Endothelial cell of umbilical vein (primary cell): ENCODE data around the gene TUSC2. TPM values are rescaled to one million over a fixed set of nuclear protein-coding genes. Genes with fewer than 3 reads are reported as not detected.

Source experiments
- BruUV-seq: library from RNA; stranded (reverse); fragments of 400-500 nt; replicated peaks from 2 replicates; lab custom pipeline; 2021; lab: Mats Ljungman, UMichigan
- CTCF ChIA-PET: fragments of 300-600, 350-600 bp; sonication (Branson Sonifier 250); formaldehyde crosslinking; loops from one replicate; lab custom pipeline; 2021; ENCODE audit warnings: antibody characterized with exemption, inconsistent platforms; lab: Charles Lee
- POLR2A ChIA-PET: fragments of 300-600, 350-600 bp; sonication (Branson Sonifier 250); formaldehyde crosslinking; loops from one replicate; lab custom pipeline; 2021; ENCODE audit warnings: antibody characterized with exemption, inconsistent platforms; lab: Charles Lee
- DNase-seq: peaks from one replicate; pipeline ENCODE4 v3.0.0-alpha.2; 2011; ENCODE audit warnings: low read depth, low spot score
- FAIRE-seq: peaks from 2 replicates; lab custom pipeline; 2011; peaks lifted over from hg19 to GRCh38; lab: Jason Lieb, UNC
- H2AFZ ChIP-seq: 2 replicates; pipeline ENCODE4 v1.6.0; 2012; ENCODE audit warnings: low read depth, low read length, control low read depth, inconsistent platforms
- H3K27ac ChIP-seq: 2 replicates; pipeline ENCODE4 v1.5.1; 2011; ENCODE audit warnings: low read depth, mild to moderate bottlenecking, control low read depth, low read length, moderate library complexity; ENCODE audit not compliant: insufficient read depth
- H3K27me3 ChIP-seq, 2 experiments: 2 replicates each; pipeline versions ENCODE4 v1.6.0 to v1.6.1; 2011; ENCODE audit warnings: low read length in 2 of 2, mixed read lengths in 1 of 2; ENCODE audit not compliant: control insufficient read depth in 2 of 2, insufficient read depth in 2 of 2
- H3K36me3 ChIP-seq, 2 experiments: 2 replicates in 1 of 2; 3 replicates in 1 of 2; pipeline ENCODE4 v1.5.1; 2011; ENCODE audit warnings: low read length in 2 of 2, mild to moderate bottlenecking in 1 of 2, moderate library complexity in 1 of 2; ENCODE audit not compliant: control insufficient read depth in 2 of 2, insufficient read depth in 2 of 2; ENCODE audit errors: extremely low read depth in 1 of 2
- H3K4me1 ChIP-seq: 3 replicates; pipeline ENCODE4 v1.5.1; 2011; ENCODE audit warnings: mild to moderate bottlenecking, low read length; ENCODE audit not compliant: control insufficient read depth, insufficient read depth; ENCODE audit errors: extremely low read depth
- H3K4me2 ChIP-seq: 2 replicates; pipeline ENCODE4 v1.6.1; 2011; ENCODE audit warnings: low read length, control low read depth, mixed read lengths; ENCODE audit not compliant: insufficient read depth
- H3K4me3 ChIP-seq, 3 experiments: fragments of 200-600 bp in 1 of 3; sonication (generic), shearing (Covaris generic) in 1 of 3; replicated peaks in 1 of 3; 2 replicates each; pipeline ENCODE4 v1.5.1; 2011 to 2016; ENCODE audit warnings: control low read depth in 3 of 3, low read length in 3 of 3, mild to moderate bottlenecking in 2 of 3, inconsistent platforms in 1 of 3, low read depth in 1 of 3, moderate library complexity in 1 of 3; ENCODE audit not compliant: insufficient read depth in 1 of 3
- H3K79me2 ChIP-seq: 2 replicates; pipeline ENCODE4 v1.6.0; 2012; ENCODE audit warnings: low read length, inconsistent platforms; ENCODE audit not compliant: control insufficient read depth, insufficient read depth
- H3K9ac ChIP-seq: replicated peaks from 2 replicates; pipeline ENCODE3; 2011; ENCODE audit warnings: low read length, control low read depth; ENCODE audit not compliant: insufficient read depth; ENCODE audit errors: extremely low read depth
- H3K9me1 ChIP-seq: replicated peaks from 3 replicates; pipeline ENCODE4 v1.6.0; 2011; ENCODE audit warnings: mild to moderate bottlenecking, low read length; ENCODE audit not compliant: control insufficient read depth, insufficient read depth; ENCODE audit errors: extremely low read depth
- H3K9me3 ChIP-seq: replicated peaks from 2 replicates; pipeline ENCODE4 v1.5.1; 2012; ENCODE audit warnings: low read length, inconsistent platforms; ENCODE audit not compliant: control insufficient read depth, insufficient read depth
- H4K20me1 ChIP-seq: replicated peaks from 2 replicates; pipeline ENCODE3; 2011; ENCODE audit warnings: mild to moderate bottlenecking, low read length; ENCODE audit not compliant: control insufficient read depth, insufficient read depth; ENCODE audit errors: extremely low read depth
- EZH2 ChIP-seq: IDR thresholded peaks from 2 replicates; pipeline ENCODE4 v1.6.1; 2012; ENCODE audit warnings: borderline replicate concordance, low read depth, mild to moderate bottlenecking, moderate library complexity, low read length, inconsistent platforms; ENCODE audit not compliant: severe bottlenecking
- FOS ChIP-seq: IDR thresholded peaks from 2 replicates; pipeline ENCODE4 v1.6.1; 2011; ENCODE audit warnings: mild to moderate bottlenecking, low read length, moderate library complexity, borderline replicate concordance; ENCODE audit not compliant: insufficient read depth
- GATA2 ChIP-seq: IDR thresholded peaks from 2 replicates; pipeline ENCODE4 v1.7.0; 2011; ENCODE audit warnings: low read depth, mild to moderate bottlenecking, moderate library complexity, mixed read lengths, low read length; ENCODE audit not compliant: insufficient read length, insufficient read depth
- JUN ChIP-seq: IDR thresholded peaks from 2 replicates; pipeline ENCODE4 v1.6.1; 2011; ENCODE audit warnings: borderline replicate concordance, low read depth; ENCODE audit not compliant: insufficient read length, insufficient read depth
- MYC ChIP-seq: IDR thresholded peaks from one replicate; pipeline ENCODE4 v1.6.1; 2011; ENCODE audit warnings: mild to moderate bottlenecking, low read depth, low read length
- POLR2AphosphoS5 ChIP-seq: IDR thresholded peaks from 2 replicates; pipeline ENCODE4 v1.6.1; 2012; ENCODE audit warnings: low read depth, mild to moderate bottlenecking, control low read depth, low read length, moderate library complexity; ENCODE audit not compliant: insufficient read depth
- dilution Hi-C: fragments of 300-500 bp; cut with MboI; formaldehyde crosslinking; loops from one replicate; pipeline ENCODE4 v1.15.0; 2019; ENCODE audit warnings: low sequenced_read_pairs; ENCODE audit not compliant: extremely low pct_ligation_motif_present
- intact Hi-C: fragments of 100-400 bp; cut with micrococcal nuclease; formaldehyde crosslinking; loops from one replicate; pipeline ENCODE4 v1.10.0; 2022
- polyA plus RNA-seq, 4 experiments: library from polyadenylated mRNA; depleted of rRNA in 3 of 4; stranded (reverse) in 3 of 4; unstranded in 1 of 4; fragments of >200 nt; gene quantifications; 2 replicates each; pipeline versions ENCODE4 v1.2.1 to v1.2.3, GENCODE V29; 2011 to 2012; ENCODE audit warnings: missing spikeins in 1 of 4
- total RNA-seq: library from RNA; stranded (reverse); gene quantifications from 2 replicates; pipeline ENCODE4 v1.2.3, GENCODE V29; 2021
- TF ChIP-seq, protein P1 (sequence below), 2 donors: IDR thresholded peaks; 1 replicate in 1 of 2; 2 replicates in 1 of 2; pipeline ENCODE4 v1.5.1; 2011; ENCODE audit warnings: low read length in 2 of 2, mild to moderate bottlenecking in 2 of 2, moderate library complexity in 2 of 2, control low read depth in 1 of 2, inconsistent platforms in 1 of 2, low read depth in 1 of 2; ENCODE audit not compliant: insufficient read depth in 1 of 2; ENCODE audit errors: extremely low read depth in 1 of 2

The TUSC2 gene
- total and polyA plus RNA-seq, 2 donors (not counting 3 experiments of a cell fraction or from before 2014, with no cell fraction given) = 30.0 to 89.0 TPM

DNA sequence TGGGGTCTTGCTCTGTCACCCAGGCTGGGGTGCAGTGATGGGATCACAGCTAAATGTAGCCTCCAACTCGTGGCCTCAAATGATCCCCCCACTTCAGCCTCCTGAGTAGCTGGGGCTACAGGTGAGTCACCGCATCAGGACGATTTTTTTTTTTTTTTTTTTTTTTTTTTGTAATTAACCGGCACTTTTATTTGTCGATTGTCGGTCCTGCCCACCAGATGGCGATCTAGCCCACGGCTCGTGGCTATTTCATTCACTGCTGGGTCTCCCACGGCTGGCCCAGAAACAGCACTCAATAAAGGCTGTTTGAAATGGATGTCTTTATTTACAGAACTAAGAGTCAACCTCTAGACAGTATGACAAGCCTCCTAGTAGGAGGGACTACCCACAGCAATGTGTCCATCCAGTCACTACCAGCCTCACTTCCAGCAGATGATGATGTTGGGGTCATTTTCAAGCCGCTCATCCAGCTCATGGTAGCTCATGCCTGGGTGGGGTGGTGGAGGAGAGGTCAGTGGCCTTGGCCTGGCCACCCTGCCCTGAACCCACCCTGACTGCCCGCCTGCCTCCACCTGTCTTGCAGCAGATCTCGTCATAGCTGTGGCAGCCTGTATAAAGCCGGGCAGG is 19.3 kb upstream of the TUSC2 start:
- intact Hi-C loops = loop anchor here (1.0 to 5.0 kb wide), 5 partner anchors 41 to 265 kb away; no protein-coding TSS in a partner anchor
- dilution Hi-C loops = no loop called here
- Histone ChIP-seq H3K27ac (no peak overlapping the region), H3K9ac (no peak overlapping the region), H3K4me3 (no peak overlapping the region), H3K9me1 (no peaks in the 10 kb centered on the region), H3K36me3 (peaks cover 0 to 4% of the 10 kb centered on the region in 2 experiments), H3K9me3 (no peaks in the 10 kb centered on the region), H3K27me3 (no peaks in the 10 kb centered on the region), H3K4me1 (peaks cover 21% of the 10 kb centered on the region), H4K20me1 (no peaks in the 10 kb centered on the region), H3K4me2 (no peak overlapping the region), H3K79me2 (no peaks in the 10 kb centered on the region), H2AFZ (no peak overlapping the region)
- ChIA-PET CTCF (interaction anchor here (0.6 to 7.7 kb wide), 15 partner anchors 10 to 265 kb away, joined by 3 to 165 read pairs (median 4); partner anchors contain the start of genes C3orf18 and CISH), POLR2A (interaction anchor here (1.0 kb wide), 1 partner anchor 195 kb away, joined by 3 read pairs; no protein-coding TSS in a partner anchor)
- BruUV-seq = no TSS peak
- peak; percentile 86 for FAIRE-seq
- peak; percentile 84 for DNase-seq
- peak; percentile 60 for TF ChIP-seq FOS
- TF ChIP-seq EZH2 = no peak
- TF ChIP-seq POLR2AphosphoS5 = no peak
- TF ChIP-seq, protein P1, sequence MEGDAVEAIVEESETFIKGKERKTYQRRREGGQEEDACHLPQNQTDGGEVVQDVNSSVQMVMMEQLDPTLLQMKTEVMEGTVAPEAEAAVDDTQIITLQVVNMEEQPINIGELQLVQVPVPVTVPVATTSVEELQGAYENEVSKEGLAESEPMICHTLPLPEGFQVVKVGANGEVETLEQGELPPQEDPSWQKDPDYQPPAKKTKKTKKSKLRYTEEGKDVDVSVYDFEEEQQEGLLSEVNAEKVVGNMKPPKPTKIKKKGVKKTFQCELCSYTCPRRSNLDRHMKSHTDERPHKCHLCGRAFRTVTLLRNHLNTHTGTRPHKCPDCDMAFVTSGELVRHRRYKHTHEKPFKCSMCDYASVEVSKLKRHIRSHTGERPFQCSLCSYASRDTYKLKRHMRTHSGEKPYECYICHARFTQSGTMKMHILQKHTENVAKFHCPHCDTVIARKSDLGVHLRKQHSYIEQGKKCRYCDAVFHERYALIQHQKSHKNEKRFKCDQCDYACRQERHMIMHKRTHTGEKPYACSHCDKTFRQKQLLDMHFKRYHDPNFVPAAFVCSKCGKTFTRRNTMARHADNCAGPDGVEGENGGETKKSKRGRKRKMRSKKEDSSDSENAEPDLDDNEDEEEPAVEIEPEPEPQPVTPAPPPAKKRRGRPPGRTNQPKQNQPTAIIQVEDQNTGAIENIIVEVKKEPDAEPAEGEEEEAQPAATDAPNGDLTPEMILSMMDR (IDR thresholded peaks at IDR 0.05; ENCODE audit: extremely low read depth in 1 of 2, insufficient read depth in 1 of 2, low read depth in 1 of 2, low read length in 2 of 2) = peak; percentile 63 to 64
- TF ChIP-seq JUN = peak; percentile 38
- TF ChIP-seq MYC = no peak
- no peak for TF ChIP-seq GATA2
